ENCODE data around the gene ATG12.
"Not testable (repeated sequence)": the region's sequence is repeated elsewhere in the genome, so short reads cannot be mapped to it uniquely, and the experiment has no call there.

Gene ATG12

GRCh38 chr5:115841382-115842088 lies at the start of gene ATG12, which contains the start of gene AP3S1:
TSS of gene ATG12 (minus strand) at chr5:115841565. CDS start at chr5:115841552, 13 bp downstream.
TSS of gene AP3S1 (plus strand) at chr5:115841935. CDS start at chr5:115842038, 103 bp downstream.
- peak; percentile 84 to 90 for DNase-seq

- peak in 1 of 2 experiments; percentile 5 for DNase-seq
Measured at GRCh38 chr5:115888027-115888426, 46.7 kb upstream of the ATG12 start.

GRCh38 chr5:115885208-115885607 lies 43.8 kb upstream of the ATG12 start:
- DNase-seq = not testable (repeated sequence)

- no peak for DNase-seq
Measured at GRCh38 chr5:115884704-115885103, 43.3 kb upstream of the ATG12 start.

GRCh38 chr5:115882434-115882833 lies 41.1 kb upstream of the ATG12 start:
- not testable (repeated sequence) for DNase-seq

GRCh38 chr5:115877342-115877741 lies 36.0 kb upstream of the ATG12 start:
- DNase-seq = not testable (repeated sequence)

GRCh38 chr5:115875447-115875846 lies 34.1 kb upstream of the ATG12 start:
- DNase-seq = no peak

GRCh38 chr5:115873392-115873791 lies 32.0 kb upstream of the ATG12 start:
- DNase-seq = no peak

- DNase-seq = no peak
Measured at GRCh38 chr5:115872447-115872846, 31.1 kb upstream of the ATG12 start.

- DNase-seq = no peak
Measured at GRCh38 chr5:115869256-115869795, 28.0 kb upstream of the ATG12 start.

GRCh38 chr5:115859378-115859777 lies 18.0 kb upstream of the ATG12 start:
- DNase-seq = no peak

- DNase-seq = no peak
Measured at GRCh38 chr5:115858396-115858795, 17.0 kb upstream of the ATG12 start.

- no peak for DNase-seq
Measured at GRCh38 chr5:115857626-115858349, 16.4 kb upstream of the ATG12 start.

- DNase-seq = no peak
Measured at GRCh38 chr5:115857057-115857479, 15.7 kb upstream of the ATG12 start.

- no peak for DNase-seq
Measured at GRCh38 chr5:115855959-115856358, 14.6 kb upstream of the ATG12 start.

- no peak for DNase-seq
Measured at GRCh38 chr5:115854139-115854538, 12.8 kb upstream of the ATG12 start.

- DNase-seq = no peak
Measured at GRCh38 chr5:115850744-115851416, 9.5 kb upstream of the ATG12 start.

GRCh38 chr5:115849258-115849798 lies 8.0 kb upstream of the ATG12 start:
- DNase-seq = no peak

- no peak for DNase-seq
Measured at GRCh38 chr5:115847290-115847689, 5.9 kb upstream of the ATG12 start.

GRCh38 chr5:115844321-115844817 lies 3.0 kb upstream of the ATG12 start:
- DNase-seq = no peak

- no peak for DNase-seq
Measured at GRCh38 chr5:115843444-115844130, 2.2 kb upstream of the ATG12 start.

GRCh38 chr5:115842952-115843351 lies 1.6 kb upstream of the ATG12 start:
- no peak for DNase-seq

Data from NCI-H524 (cell line).